GM18867 (cell line): Measurements from ENCODE around the gene PAPLN.

Experiments
- ATAC-seq: cut with Tn5 transposase; IDR thresholded peaks from one replicate; pipeline ENCODE4 v1.9.1; 2021; ENCODE audit warnings: mild to moderate bottlenecking, moderate library complexity; ENCODE audit not compliant: unreplicated experiment

PAPLN gene

GRCh38 chr14:73245480-73246325 is 8.4 kb downstream of the PAPLN start:
- ATAC-seq = peak; percentile 61

GRCh38 chr14:73246387-73247150 is 9.3 kb downstream of the PAPLN start:
- ATAC-seq = no peak

GRCh38 chr14:73248108-73248868 is 11.0 kb downstream of the PAPLN start:
- peak; percentile 33 for ATAC-seq

GRCh38 chr14:73249108-73249507 is 11.8 kb downstream of the PAPLN start:
- ATAC-seq = no peak

GRCh38 chr14:73249564-73250316 is 12.4 kb downstream of the PAPLN start:
- no peak for ATAC-seq

GRCh38 chr14:73250317-73250713 is 13.0 kb downstream of the PAPLN start:
- no peak for ATAC-seq

GRCh38 chr14:73250781-73251500 is 13.6 kb downstream of the PAPLN start:
- no peak for ATAC-seq

GRCh38 chr14:73251516-73252215 is 14.4 kb downstream of the PAPLN start:
- ATAC-seq = no peak

- no peak for ATAC-seq
Measured at GRCh38 chr14:73252491-73253322, 15.4 kb downstream of the PAPLN start.

- ATAC-seq = no peak
Measured at GRCh38 chr14:73253323-73253610, 16.0 kb downstream of the PAPLN start.

GRCh38 chr14:73253721-73254120 is 16.4 kb downstream of the PAPLN start:
- no peak for ATAC-seq

GRCh38 chr14:73254247-73255004 is 17.1 kb downstream of the PAPLN start:
- no peak for ATAC-seq

- ATAC-seq = no peak
Measured at GRCh38 chr14:73255005-73255400, 17.7 kb downstream of the PAPLN start.

GRCh38 chr14:73255693-73256225 is 18.5 kb downstream of the PAPLN start:
- no peak for ATAC-seq

- ATAC-seq = no peak
Measured at GRCh38 chr14:73258076-73258475, 20.8 kb downstream of the PAPLN start.

- ATAC-seq = no peak
Measured at GRCh38 chr14:73258845-73259611, 21.7 kb downstream of the PAPLN start.

GRCh38 chr14:73259837-73260236 is 22.5 kb downstream of the PAPLN start:
- no peak for ATAC-seq
